Activated CD4-positive, alpha-beta T cell treated with anti-CD3 and anti-CD28 coated beads, Interleukin-2, Interleukin-4, amounts not matched to agents 100 ng/mL and 50 ng/mL, durations not matched to agents 16 hours and 8 hours (primary cell): Measurements from ENCODE around the gene CBLN3.
"Not testable (repeated sequence)": the region's sequence is repeated elsewhere in the genome, so short reads cannot be mapped to it uniquely, and the experiment has no call there.

Experiments used
- DNase-seq: peaks from one replicate; pipeline ENCODE4 v3.0.0-alpha.2; 2020; ENCODE audit warnings: low spot score

CBLN3 gene

GRCh38 chr14:24401810-24402702 lies 27.4 kb downstream of the CBLN3 start:
- no peak for DNase-seq

DNA sequence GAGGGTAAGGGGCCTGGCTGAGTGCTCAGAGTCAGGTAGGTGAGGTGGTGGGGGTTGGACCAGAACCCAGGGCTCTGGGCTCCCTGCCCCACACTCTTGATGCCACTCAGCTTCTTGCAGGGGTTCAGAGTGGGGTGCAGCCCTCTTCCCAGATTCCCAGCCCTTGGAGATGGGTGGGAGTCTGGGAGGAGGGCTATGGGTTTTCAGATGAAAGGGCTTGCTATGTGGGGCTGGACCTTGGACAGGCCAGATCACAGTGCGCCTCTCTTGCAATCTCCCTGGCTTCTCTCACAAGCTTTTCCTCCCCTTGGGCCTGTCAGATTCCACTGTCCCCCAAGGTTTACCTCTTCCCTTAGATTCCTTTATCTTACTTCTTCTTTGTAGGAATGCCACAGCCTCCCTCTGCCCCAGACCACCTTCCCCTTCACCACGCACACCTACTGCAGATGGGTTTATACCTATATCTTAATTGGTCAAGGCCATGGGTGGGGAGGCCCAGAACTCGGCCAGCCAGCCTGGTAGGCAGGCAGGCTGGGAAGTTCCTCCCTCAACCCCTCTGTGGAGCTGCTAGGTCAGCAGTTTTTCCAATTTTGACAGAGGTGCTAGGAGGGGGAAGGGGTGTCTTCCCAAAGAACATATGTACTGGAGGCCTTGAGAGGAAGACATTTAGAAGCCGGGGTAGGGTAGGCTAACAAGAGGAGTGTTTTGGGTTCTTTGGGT lies 29.3 kb downstream of the CBLN3 start:
- DNase-seq, result no peak

GRCh38 chr14:24399447-24399822 lies 30.0 kb downstream of the CBLN3 start:
- DNase-seq, result no peak

DNA sequence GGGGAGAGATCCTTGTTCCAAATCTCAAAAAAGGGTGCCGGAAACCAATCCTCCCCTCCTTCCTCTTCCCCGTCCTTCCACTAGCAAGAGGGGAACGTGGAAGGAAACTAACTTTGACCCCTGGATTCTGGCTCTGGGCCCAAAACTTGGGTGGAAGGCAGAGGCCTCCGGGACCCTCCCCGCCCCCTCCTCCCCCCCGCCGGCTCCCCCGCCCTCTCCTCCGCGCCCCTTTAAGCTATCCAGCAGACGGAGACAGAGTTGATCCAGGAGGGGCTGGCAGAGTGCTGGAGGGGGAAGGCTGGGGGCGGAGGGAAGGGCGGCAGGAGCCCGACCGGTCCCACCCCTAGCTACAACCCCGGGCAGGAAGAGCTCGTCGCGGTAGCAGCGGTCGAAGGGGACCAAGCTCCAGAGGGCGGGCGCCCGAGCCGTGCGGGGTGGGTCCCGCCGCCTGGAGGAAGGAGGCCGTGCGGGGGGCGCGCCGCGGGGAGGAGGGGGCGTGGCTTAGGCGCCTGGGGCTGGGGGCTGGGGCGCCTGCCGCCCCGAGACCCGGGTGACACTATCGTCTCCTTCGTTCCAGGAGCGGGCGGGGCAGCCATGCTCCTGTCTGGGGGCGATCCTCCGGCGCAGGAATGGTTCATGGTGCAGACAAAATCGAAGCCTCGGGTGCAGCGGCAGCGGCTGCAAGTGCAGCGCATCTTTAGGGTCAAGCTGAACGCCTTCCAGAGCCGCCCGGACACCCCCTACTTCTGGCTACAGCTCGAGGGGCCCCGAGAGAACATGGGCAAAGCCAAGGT lies 30.6 kb downstream of the CBLN3 start, which contains the start of gene NYNRIN:
Gene NYNRIN (plus strand): TSS at position 351 of the 794 bp plus-strand sequence. CDS start 244 bp downstream, at position 595.
- DNase-seq, result no peak

- DNase-seq, result no peak
These were observed 31.2 kb downstream of the CBLN3 start for GRCh38 chr14:24398293-24398652.

DNA sequence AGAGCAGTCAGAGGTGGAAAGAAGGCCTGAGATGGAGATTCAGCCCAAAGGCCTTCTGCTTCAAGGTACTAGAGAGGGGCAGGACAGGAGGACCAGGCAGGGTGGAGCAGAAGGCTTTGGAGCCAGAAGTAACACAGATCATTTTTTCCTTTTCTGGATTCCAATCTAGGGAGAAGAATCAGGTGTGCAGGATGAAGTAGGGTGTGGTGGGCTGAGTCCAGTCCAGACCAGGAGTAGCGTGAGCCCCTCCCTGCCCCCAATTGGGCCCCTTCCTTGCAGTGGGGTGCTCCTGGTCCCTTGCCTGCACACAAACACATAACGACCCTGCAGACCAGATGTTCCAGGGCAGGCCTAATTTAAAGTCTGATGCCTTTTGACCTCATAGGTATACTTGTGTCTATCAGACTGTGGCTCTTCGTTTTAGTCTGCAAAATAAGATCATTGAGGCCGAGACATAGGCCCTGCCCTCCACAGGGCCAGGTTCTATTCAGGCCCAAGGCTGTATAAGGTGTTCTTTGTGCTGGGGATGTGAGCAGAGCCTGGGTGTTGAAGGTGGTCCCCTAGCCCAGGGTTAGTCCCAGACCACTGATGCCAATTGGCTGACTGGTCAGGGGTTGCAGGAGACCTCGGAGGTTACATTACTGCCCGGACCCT lies 31.7 kb downstream of the CBLN3 start:
- DNase-seq, result no peak

DNA sequence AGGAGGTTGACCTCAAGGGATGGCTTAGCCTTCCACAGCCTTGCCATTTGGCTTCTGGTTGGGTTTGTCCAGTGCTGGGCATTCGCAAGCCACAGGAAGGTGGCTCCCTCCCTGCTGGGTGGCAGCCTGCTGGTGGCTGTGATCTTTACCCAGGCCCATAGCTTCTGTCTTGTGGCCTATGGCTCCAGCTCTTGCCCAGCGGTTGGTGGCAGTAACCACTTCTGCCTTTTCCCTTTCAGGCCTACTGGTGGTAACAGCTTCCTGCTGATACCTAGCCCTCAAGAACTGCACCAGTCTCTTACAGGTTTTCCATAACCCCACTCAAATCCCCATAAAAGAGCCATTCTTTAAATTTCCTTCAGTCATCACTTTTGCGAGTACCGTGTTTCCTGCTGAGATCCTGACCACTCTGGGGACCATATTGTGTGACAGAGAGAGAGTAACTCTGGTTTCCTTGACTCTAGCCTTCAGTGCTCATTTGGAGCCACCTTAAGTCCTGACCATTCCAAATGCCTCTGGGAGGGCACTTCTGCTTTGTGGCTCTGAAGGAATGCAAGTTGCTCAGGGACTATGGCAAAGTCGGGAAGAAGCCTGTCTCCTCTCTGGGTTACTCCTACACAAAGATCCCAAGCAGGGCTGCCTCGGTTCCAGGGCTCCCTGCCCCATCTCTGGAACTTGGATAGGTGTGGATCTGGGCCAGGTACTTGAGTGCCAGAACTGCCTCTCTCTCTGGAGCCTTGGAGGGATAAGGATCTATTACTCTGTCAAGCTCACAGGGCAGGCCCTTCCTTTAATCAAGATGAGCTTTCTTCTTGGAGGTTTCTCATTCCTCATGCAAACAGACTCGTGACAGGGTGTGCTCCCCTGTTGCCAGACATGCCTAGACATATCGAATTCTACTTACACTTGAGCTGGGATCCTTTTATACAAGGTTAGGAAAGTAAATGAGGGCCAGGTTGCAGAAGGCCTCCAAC lies 33.6 kb downstream of the CBLN3 start:
- DNase-seq, result no peak

- DNase-seq, result no peak
These were observed 35.2 kb downstream of the CBLN3 start for GRCh38 chr14:24394275-24394674.

GRCh38 chr14:24392325-24393091 lies 37.0 kb downstream of the CBLN3 start:
- no peak for DNase-seq

GRCh38 chr14:24390701-24391468 lies 38.6 kb downstream of the CBLN3 start:
- DNase-seq, result no peak

- no peak for DNase-seq
These were observed 40.1 kb downstream of the CBLN3 start for GRCh38 chr14:24389226-24389848.

DNA sequence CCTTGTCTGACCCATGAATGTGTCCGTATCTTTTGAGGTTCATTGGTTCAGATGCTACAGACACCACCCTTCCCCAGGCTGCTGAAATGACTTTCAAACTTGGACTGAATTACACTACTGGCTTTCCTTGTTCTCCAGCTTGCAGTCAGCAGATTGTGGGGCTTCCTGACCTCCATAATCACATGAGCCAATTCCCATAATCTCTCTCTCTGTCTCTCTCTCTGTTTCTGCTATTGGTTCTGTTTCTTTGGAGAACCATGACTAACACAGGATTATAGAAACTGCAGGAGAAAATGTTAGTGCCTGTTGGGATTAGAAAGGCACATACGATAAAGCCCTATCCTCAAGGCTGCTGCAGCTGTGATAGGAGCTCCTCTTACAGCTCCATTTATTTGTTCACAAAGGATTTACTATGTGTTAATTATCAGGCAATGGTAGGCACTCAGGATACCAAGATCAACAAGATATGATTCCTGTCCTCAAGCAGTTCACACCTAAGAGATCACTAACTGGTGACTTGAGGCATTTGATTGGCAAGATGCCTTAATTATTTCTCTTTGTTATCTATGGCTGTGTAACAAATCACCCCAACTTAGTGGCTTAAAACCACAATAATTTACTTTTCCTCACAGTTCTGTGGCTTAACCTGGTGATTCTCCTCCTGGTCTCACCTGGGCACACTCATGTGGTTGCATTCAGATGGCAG lies 40.8 kb downstream of the CBLN3 start:
- DNase-seq, result no peak

DNA sequence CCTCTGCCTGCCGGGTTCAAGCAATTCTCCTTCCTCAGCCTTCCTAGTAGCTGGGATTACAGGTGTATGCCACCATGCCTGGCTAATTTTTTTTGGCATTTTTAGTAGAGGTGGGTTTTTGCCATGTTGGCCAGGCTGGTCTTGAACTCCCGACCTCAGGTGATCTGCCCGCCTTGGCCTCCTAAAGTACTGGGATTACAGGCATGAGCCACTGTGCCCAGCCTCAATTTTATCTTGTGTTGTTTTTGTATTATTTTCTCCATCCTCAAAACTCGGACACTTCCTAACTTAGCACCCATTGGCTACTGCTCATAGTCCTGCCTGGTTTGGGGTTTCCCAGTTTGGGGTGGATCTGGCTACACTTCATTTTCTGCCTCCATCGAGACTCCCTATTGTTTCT lies 41.9 kb downstream of the CBLN3 start:
- not testable (repeated sequence) for DNase-seq

DNA sequence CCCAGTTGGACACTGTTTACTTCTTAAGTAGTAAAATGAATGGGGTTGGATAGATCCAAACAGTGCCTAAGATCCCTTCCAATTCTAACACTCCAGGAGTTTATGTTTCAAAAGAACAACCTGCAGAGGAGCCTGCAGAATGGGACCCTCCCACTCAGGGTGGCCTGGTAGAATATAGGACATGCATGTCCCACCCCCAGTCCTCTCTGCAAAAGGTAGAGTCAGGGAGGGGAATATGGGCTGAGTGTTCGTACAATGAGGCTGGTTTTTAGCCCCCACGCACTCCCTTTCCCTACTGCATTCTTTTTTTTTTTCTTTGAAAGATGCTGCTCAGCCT lies 42.5 kb downstream of the CBLN3 start:
- no peak for DNase-seq

DNA sequence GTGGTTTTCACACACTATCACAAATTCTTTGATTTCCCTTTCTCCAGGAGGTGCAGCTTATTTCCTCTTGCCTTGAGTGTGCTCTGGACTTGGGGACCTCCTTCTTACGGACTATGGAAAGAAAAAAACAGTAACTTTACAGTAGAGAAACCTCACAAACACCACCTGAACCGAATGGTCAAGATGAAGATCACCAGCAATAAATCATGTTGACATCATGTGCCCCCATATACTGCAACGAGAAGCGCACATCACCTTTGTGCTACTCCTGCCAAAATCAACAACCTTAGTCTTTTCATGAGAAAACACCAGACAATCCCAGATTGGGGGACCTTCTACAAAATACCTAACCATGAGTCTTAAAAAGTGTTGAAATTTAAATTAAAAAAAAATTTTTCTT lies 43.9 kb downstream of the CBLN3 start:
- DNase-seq, result no peak

DNA sequence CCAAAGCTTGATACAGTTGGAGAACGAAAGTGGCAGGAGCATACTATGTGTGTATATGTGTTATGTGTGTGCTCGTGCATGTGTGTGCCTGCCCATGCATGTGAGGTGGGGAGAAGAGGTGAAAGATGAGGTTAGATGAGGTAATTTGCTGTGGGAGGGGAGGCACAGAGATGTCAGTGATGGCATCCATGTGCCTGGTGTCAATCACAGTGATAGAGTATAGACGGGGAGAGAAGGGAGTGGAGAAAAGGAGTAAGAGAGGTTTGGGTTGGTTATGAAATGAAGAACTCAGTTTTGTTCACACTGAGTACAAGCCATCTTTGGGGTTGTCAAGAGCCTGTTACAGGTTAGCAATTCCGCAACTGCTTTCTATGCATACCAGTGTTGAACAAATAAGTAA lies 45.3 kb downstream of the CBLN3 start:
- no peak for DNase-seq

- no peak for DNase-seq
These were observed 47.5 kb downstream of the CBLN3 start for GRCh38 chr14:24382064-24382371.

- DNase-seq, result peak; percentile 12
These were observed 48.0 kb downstream of the CBLN3 start for GRCh38 chr14:24381363-24382063.
